GM12878 (cell line): ENCODE data around the gene SCARF1. TPM values are rescaled to one million over a fixed set of nuclear protein-coding genes. Genes with fewer than 3 reads are reported as not detected.
A peak's percentile ranks its signal among the peaks of the same experiment; 100 is the strongest.

ENCODE experiments used
- ATAC-seq: fragments of 200-7000 bp; cut with Tn5 transposase; 3 replicates; pipeline ENCODE4 v1.9.1; 2020; ENCODE audit warnings: mild to moderate bottlenecking, moderate library complexity
- BruUV-seq: library from RNA; stranded (reverse); fragments of 400-500 nt; replicated peaks from 2 replicates; lab custom pipeline; 2021; lab: Mats Ljungman, UMichigan
- CTCF ChIA-PET: fragments of 300-600 bp; sonication (Branson Sonifier 250); formaldehyde crosslinking; extraction: SDS; loops from one replicate; lab custom pipeline; 2021; ENCODE audit warnings: inconsistent platforms; lab: Yijun Ruan, JAX
- POLR2A ChIA-PET: fragments of 350-600 bp; formaldehyde crosslinking; extraction: SDS; loops from one replicate; lab custom pipeline; 2021; ENCODE audit warnings: inconsistent platforms; lab: Charles Lee
- RAD21 ChIA-PET: fragments of 300-600 bp; sonication (Branson Sonifier 250); formaldehyde crosslinking; loops from one replicate; lab custom pipeline; 2023; ENCODE audit warnings: antibody characterized with exemption; ENCODE audit not compliant: unreplicated experiment; lab: Charles Lee
- SMC1A ChIA-PET: fragments of 300-600 bp; sonication (Branson Sonifier 250); formaldehyde crosslinking; loops from one replicate; lab custom pipeline; 2023; ENCODE audit not compliant: unreplicated experiment, uncharacterized antibody; lab: Charles Lee
- DNase-seq: peaks from one replicate; pipeline ENCODE4 v3.0.0-alpha.2; 2011; ENCODE audit warnings: low read depth, low spot score
- FAIRE-seq: peaks from 3 replicates; lab custom pipeline; 2011; peaks lifted over from hg19 to GRCh38; lab: Jason Lieb, UNC
- H2AFZ ChIP-seq: 2 replicates; pipeline ENCODE4 v1.6.0; 2011; ENCODE audit warnings: low read depth, low read length, control low read depth; ENCODE audit not compliant: control insufficient read depth
- H3K27ac ChIP-seq: 2 replicates; pipeline ENCODE4 v1.5.1; 2011; ENCODE audit warnings: control low read depth; ENCODE audit not compliant: control insufficient read depth, insufficient read depth
- H3K27me3 ChIP-seq, 2 experiments: replicated peaks in 1 of 2; 2 replicates each; pipeline versions ENCODE4 v1.6.0 to v1.6.1; 2011; ENCODE audit warnings: low read length in 1 of 2; ENCODE audit not compliant: control insufficient read depth in 2 of 2, insufficient read depth in 2 of 2
- H3K36me3 ChIP-seq, 2 experiments: 2 replicates each; pipeline ENCODE4 v1.5.1; 2011; ENCODE audit warnings: low read length in 1 of 2; ENCODE audit not compliant: control insufficient read depth in 2 of 2, insufficient read depth in 2 of 2
- H3K4me1 ChIP-seq: 2 replicates; pipeline ENCODE4 v1.6.1; 2011; ENCODE audit warnings: mild to moderate bottlenecking, low read length, moderate library complexity, mixed read lengths; ENCODE audit not compliant: control insufficient read depth, insufficient read depth
- H3K4me2 ChIP-seq: 2 replicates; pipeline ENCODE4 v1.6.0; 2011; ENCODE audit warnings: control low read depth; ENCODE audit not compliant: control insufficient read depth, insufficient read depth
- H3K4me3 ChIP-seq: fragments of 200-600 bp; sonication (generic); 2 replicates; pipeline ENCODE4 v1.5.1; 2016
- H3K79me2 ChIP-seq: 2 replicates; pipeline ENCODE4 v1.6.0; 2011; ENCODE audit warnings: low read length; ENCODE audit not compliant: control insufficient read depth, insufficient read depth
- H3K9ac ChIP-seq: 2 replicates; pipeline ENCODE4 v1.8.0; 2011; ENCODE audit warnings: low read length, control low read depth, mixed read lengths; ENCODE audit not compliant: control insufficient read depth, insufficient read depth
- H3K9me3 ChIP-seq: replicated peaks from 3 replicates; pipeline ENCODE4 v1.5.1; 2011; ENCODE audit warnings: mild to moderate bottlenecking, low read length; ENCODE audit not compliant: control insufficient read depth, insufficient read depth
- H4K20me1 ChIP-seq: 2 replicates; pipeline ENCODE4 v1.6.0; 2011; ENCODE audit not compliant: control insufficient read depth, insufficient read depth
- HDAC2 ChIP-seq: fragments of 200-600 bp; sonication (generic); IDR thresholded peaks from 2 replicates; pipeline ENCODE4 v1.6.1; 2017
- IRF4 ChIP-seq: IDR thresholded peaks from 2 replicates; pipeline ENCODE4 v1.6.1; 2011; ENCODE audit warnings: low read depth, low read length
- KLF5 ChIP-seq: fragments of 450-650 bp; IDR thresholded peaks from 2 replicates; pipeline ENCODE4 v1.6.1; 2014; ENCODE audit warnings: mild to moderate bottlenecking; ENCODE audit not compliant: partially characterized antibody
- SREBF2 ChIP-seq: IDR thresholded peaks from 2 replicates; pipeline ENCODE4 v1.6.1; 2012; ENCODE audit warnings: mild to moderate bottlenecking, low read length
- WGBS: methylation state at CpG from one replicate; pipeline ENCODE4 v1.1.6; 2016; ENCODE audit warnings: low lambda C conversion rate; ENCODE audit not compliant: insufficient replicate concordance, insufficient coverage; ENCODE audit errors: missing lambda C conversion rate; 5-methylcytosine and 5-hydroxymethylcytosine counted together
- in situ Hi-C: fragments of 300-500 bp; cut with MboI; formaldehyde crosslinking; loops from 9 replicates; pipeline ENCODE4 v1.14.3; 2018; ENCODE audit warnings: mixed read lengths
- intact Hi-C: fragments of 100-400 bp; cut with micrococcal nuclease; formaldehyde crosslinking; loops from one replicate; pipeline ENCODE4 v1.14.2; 2022; ENCODE audit not compliant: unreplicated experiment
- polyA plus RNA-seq, 11 experiments: library from polyadenylated mRNA; depleted of rRNA in 4 of 11; unstranded in 6 of 11; stranded (reverse) in 5 of 11; fragments of >200 nt; fragmentation: Nextera tagmentation in 4 of 11; fragmentation: Illumina TruSeq in 1 of 11; extraction: Ambion mirVana in 4 of 11; extraction: Trizol in 1 of 11; gene quantifications; 1 replicate in 1 of 11; 2 replicates in 10 of 11; pipeline versions ENCODE4 v1.2.1 to v1.2.3, GENCODE V29; 2011 to 2016; ENCODE audit warnings: inconsistent platforms in 2 of 11, missing spikeins in 2 of 11, low read depth in 1 of 11
- total RNA-seq, 4 experiments: library from RNA; depleted of rRNA in 3 of 4; stranded (reverse); fragments of >200 nt in 3 of 4; fragmentation: Illumina TruSeq in 1 of 4; extraction: Trizol in 1 of 4; gene quantifications; 2 replicates each; pipeline versions ENCODE4 v1.2.1 to v1.2.3, GENCODE V29; 2013 to 2021
- TF ChIP-seq, protein P1 (sequence below): fragments of 150-350 bp; IDR thresholded peaks from 2 replicates; pipeline ENCODE4 v1.6.1; 2014; ENCODE audit warnings: mild to moderate bottlenecking, low read depth, low read length
- TF ChIP-seq, protein P2 (sequence below): fragments of 450-650 bp; formaldehyde crosslinking; IDR thresholded peaks from 2 replicates; pipeline ENCODE4 v1.5.0; 2022; ENCODE audit warnings: mild to moderate bottlenecking, missing genetic modification characterization

SCARF1 gene
- total and polyA plus RNA-seq, 10 of the 15 experiments (the other 5 are each of a cell fraction or from before 2014, with no cell fraction given) = 0.10 to 1.7 (median 0.43) TPM

DNA sequence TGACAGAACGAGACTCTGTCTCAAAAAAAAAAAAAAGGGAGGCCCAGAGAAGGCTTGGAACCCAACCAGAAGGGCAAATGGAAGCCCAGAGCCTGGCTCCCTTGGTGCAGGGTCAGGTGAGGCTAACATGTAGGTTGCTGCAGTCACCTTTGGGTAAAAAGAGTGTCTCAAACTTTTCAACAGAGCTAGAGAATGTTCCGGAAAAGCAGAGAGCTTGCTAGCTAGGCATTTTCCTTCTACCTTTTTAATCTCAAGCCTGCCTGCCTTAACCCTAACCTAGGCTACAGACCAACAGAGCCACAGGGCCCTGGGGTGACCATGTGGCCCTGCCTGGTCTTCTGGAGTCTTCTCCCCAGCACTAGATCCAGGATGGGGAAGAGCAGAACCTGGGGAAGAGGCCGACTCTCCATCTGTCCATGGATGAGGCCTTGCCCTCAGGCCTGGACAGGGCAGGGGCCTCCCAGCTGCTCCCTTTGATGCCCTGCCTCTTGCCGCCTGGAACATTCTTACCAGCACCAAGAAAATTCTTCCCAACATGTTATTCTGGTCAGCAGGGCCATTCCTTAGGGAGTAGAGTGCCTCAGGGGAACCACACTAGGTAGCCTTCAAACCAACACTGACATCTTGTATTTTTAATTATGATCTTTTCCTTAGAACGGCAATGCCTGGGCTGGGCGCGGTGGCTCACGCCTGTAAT is 47.0 kb downstream of the SCARF1 start:
- Histone ChIP-seq H3K79me2 (no peaks in the 10 kb centered on the region), H3K4me1 (no peaks in the 10 kb centered on the region; the same call in none of the 2 replicates), H4K20me1 (no peaks in the 10 kb centered on the region), H3K9me3 (peaks cover 1% of the 10 kb centered on the region; the same call in 1 of the 3 replicates), H3K36me3 (no peaks in the 10 kb centered on the region), H3K27ac (no peak overlapping the region), H3K4me3 (no peak overlapping the region), H3K27me3 (no peaks in the 10 kb centered on the region), H2AFZ (no peak overlapping the region), H3K9ac (no peak overlapping the region), H3K4me2 (no peak overlapping the region)
- ChIA-PET SMC1A (no interaction called here), RAD21 (interaction anchor here (0.7 kb wide), 1 partner anchor 359 kb away, joined by 4 read pairs; no protein-coding TSS in a partner anchor), POLR2A (interaction anchor here (1.9 kb wide), 1 partner anchor 9 kb away, joined by 7 read pairs; no protein-coding TSS in a partner anchor), CTCF (interaction anchor here (1.4 kb wide), 1 partner anchor 9 kb away, joined by 5 read pairs; no protein-coding TSS in a partner anchor)
- intact Hi-C loops = no loop called here
- in situ Hi-C loops = no loop called here
- FAIRE-seq (no peak), ATAC-seq (no peak), DNase-seq (no peak)
- TF ChIP-seq, protein P1, sequence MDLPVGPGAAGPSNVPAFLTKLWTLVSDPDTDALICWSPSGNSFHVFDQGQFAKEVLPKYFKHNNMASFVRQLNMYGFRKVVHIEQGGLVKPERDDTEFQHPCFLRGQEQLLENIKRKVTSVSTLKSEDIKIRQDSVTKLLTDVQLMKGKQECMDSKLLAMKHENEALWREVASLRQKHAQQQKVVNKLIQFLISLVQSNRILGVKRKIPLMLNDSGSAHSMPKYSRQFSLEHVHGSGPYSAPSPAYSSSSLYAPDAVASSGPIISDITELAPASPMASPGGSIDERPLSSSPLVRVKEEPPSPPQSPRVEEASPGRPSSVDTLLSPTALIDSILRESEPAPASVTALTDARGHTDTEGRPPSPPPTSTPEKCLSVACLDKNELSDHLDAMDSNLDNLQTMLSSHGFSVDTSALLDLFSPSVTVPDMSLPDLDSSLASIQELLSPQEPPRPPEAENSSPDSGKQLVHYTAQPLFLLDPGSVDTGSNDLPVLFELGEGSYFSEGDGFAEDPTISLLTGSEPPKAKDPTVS = 0 out of 2 replicates have a peak, but pooled peaks have one; percentile 60
- TF ChIP-seq IRF4 = no peak
- 95% methylated on average over 7 of the region's 8 CpGs for WGBS
- BruUV-seq = no TSS peak

DNA sequence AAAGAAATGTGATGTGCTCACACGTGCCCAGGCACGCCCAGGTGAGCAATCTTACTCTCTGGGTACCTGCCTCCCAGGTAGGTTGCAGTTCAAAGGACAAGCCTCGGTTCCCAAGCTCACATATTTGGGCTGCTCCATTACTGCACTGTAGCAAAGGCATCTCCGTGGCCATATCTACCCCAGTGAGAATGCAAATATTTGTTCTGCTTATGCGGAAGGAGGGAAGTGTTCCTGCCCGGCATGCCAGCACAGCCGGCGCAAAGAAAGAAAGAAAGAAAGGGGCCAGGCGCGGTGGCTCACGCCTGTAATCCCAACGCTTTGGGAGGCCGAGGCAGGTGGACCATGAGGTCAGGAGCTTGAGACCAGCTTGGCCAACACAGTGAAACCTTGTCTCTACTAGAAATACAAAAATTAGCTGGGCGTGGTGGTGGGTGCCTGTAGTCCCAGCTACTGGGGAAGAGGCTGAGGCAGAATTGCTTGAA is 47.6 kb downstream of the SCARF1 start:
- RAD21 ChIA-PET = interaction anchor here (0.7 kb wide), 1 partner anchor 358 kb away, joined by 4 read pairs; no protein-coding TSS in a partner anchor
- in situ Hi-C loops = no loop called here
- FAIRE-seq = no peak

More for the DNA sequence above, 47.6 kb downstream of the SCARF1 start:
- ChIA-PET SMC1A (no interaction called here), POLR2A (interaction anchor here (1.9 kb wide), 1 partner anchor 9 kb away, joined by 7 read pairs; no protein-coding TSS in a partner anchor), CTCF (interaction anchor here (1.4 kb wide), 1 partner anchor 10 kb away, joined by 5 read pairs; no protein-coding TSS in a partner anchor)
- intact Hi-C loops = no loop called here
- H3K27me3 ChIP-seq = no peaks in the 10 kb centered on the region
- TF ChIP-seq, protein P2, sequence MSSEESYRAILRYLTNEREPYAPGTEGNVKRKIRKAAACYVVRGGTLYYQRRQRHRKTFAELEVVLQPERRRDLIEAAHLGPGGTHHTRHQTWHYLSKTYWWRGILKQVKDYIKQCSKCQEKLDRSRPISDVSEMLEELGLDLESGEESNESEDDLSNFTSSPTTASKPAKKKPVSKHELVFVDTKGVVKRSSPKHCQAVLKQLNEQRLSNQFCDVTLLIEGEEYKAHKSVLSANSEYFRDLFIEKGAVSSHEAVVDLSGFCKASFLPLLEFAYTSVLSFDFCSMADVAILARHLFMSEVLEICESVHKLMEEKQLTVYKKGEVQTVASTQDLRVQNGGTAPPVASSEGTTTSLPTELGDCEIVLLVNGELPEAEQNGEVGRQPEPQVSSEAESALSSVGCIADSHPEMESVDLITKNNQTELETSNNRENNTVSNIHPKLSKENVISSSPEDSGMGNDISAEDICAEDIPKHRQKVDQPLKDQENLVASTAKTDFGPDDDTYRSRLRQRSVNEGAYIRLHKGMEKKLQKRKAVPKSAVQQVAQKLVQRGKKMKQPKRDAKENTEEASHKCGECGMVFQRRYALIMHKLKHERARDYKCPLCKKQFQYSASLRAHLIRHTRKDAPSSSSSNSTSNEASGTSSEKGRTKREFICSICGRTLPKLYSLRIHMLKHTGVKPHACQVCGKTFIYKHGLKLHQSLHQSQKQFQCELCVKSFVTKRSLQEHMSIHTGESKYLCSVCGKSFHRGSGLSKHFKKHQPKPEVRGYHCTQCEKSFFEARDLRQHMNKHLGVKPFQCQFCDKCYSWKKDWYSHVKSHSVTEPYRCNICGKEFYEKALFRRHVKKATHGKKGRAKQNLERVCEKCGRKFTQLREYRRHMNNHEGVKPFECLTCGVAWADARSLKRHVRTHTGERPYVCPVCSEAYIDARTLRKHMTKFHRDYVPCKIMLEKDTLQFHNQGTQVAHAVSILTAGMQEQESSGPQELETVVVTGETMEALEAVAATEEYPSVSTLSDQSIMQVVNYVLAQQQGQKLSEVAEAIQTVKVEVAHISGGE (CRISPR knock-in tag) = no peak
- TF ChIP-seq SREBF2 (no peak), KLF5 (no peak), HDAC2 (no peak)
- H3K9ac ChIP-seq = no peak overlapping the region
- H3K79me2 ChIP-seq = no peaks in the 10 kb centered on the region
- DNase-seq = no peak
- no peak overlapping the region for H2AFZ ChIP-seq
- H3K36me3 ChIP-seq = no peaks in the 10 kb centered on the region
- H4K20me1 ChIP-seq = no peaks in the 10 kb centered on the region
- H3K4me1 ChIP-seq = peaks cover 6% of the 10 kb centered on the region
- peaks cover 1% of the 10 kb centered on the region; the same call in 1 of the 3 replicates for H3K9me3 ChIP-seq
- H3K4me2 ChIP-seq = no peak overlapping the region
- no peak overlapping the region for H3K27ac ChIP-seq
- no peak for ATAC-seq
- H3K4me3 ChIP-seq = no peak overlapping the region
- no TSS peak for BruUV-seq
- 91% methylated on average over 14 of the region's 14 CpGs for WGBS
